Testis (tissue), 3 donors: Measurements from ENCODE around the gene KIF6. TPM values are rescaled to one million over a fixed set of nuclear protein-coding genes. Genes with fewer than 3 reads are reported as not detected.

ENCODE experiments used
- DNase-seq: peaks from one replicate; pipeline ENCODE4 v3.0.0-alpha.2; 2019
- H3K27ac ChIP-seq, 2 donors: fragments of 200-600 bp; sonication (generic); one replicate each; pipeline ENCODE4 v1.5.1; 2019
- H3K27me3 ChIP-seq: fragments of 200-600 bp; sonication (generic); one replicate; pipeline ENCODE4 v1.5.1; 2019
- H3K36me3 ChIP-seq: fragments of 200-600 bp; sonication (generic); one replicate; pipeline ENCODE4 v1.5.1; 2017; ENCODE audit warnings: low read depth; ENCODE audit errors: missing control alignments
- H3K4me1 ChIP-seq: fragments of 200-600 bp; sonication (generic); one replicate; pipeline ENCODE4 v1.5.1; 2019
- H3K4me3 ChIP-seq, 2 donors: fragments of 200-600 bp; sonication (generic); one replicate each; pipeline ENCODE4 v1.5.1; 2017 to 2019
- H3K9me3 ChIP-seq: fragments of 200-600 bp; sonication (generic); one replicate; pipeline ENCODE4 v1.5.1; 2017
- POLR2A ChIP-seq: fragments of 450-650 bp; IDR thresholded peaks from one replicate; pipeline ENCODE4 v1.6.1; 2017; ENCODE audit warnings: antibody characterized with exemption, mild to moderate bottlenecking, moderate library complexity
- WGBS, 2 donors: methylation state at CpG; one replicate each; pipeline ENCODE4 v1.1.5; 2018; 5-methylcytosine and 5-hydroxymethylcytosine counted together
- intact Hi-C: fragments of 100-400 bp; cut with DNase I; formaldehyde crosslinking; loops from one replicate; pipeline ENCODE4 v1.15.1; 2023; ENCODE audit warnings: low total_unique reads
- polyA plus RNA-seq: library from polyadenylated mRNA; stranded (reverse); fragments of 350-450 nt; fragmentation: Illumina TruSeq; extraction: RNeasy Lipid Tissue Mini Kit (QIAGEN cat#74804); gene quantifications from one replicate; pipeline ENCODE4 v1.2.3, GENCODE V29; 2014; ENCODE audit warnings: low read depth, low replicate concordance; ENCODE audit not compliant: insufficient read depth
- total RNA-seq, 2 donors: library from RNA; depleted of rRNA; stranded (reverse); fragments of >200 nt; gene quantifications; one replicate each; pipeline ENCODE4 v1.2.3, GENCODE V29; 2016
- TF ChIP-seq, protein P1 (sequence below), 3 experiments: fragments of 450-650 bp in 2 of 3; fragments of 200-600 bp in 1 of 3; sonication (generic) in 1 of 3; IDR thresholded peaks; one replicate each; pipeline ENCODE4 v1.5.1; 2016 to 2019; ENCODE audit warnings: antibody characterized with exemption in 3 of 3, mild to moderate bottlenecking in 2 of 3, moderate library complexity in 1 of 3

Gene KIF6
- total and polyA plus RNA-seq, 3 donors from 2014 or later: 4.2 to 12.0 (median 6.3) TPM

GRCh38 chr6:39657355-39658135 is 67.7 kb downstream of the KIF6 start:
- Histone ChIP-seq H3K4me1 (no peaks in the 10 kb centered on the region), H3K36me3 (no peaks in the 10 kb centered on the region), H3K27me3 (no peaks in the 10 kb centered on the region), H3K9me3 (no peaks in the 10 kb centered on the region), H3K27ac (no peak overlapping the region), H3K4me3 (no peak overlapping the region)
- WGBS, 2 donors: 88 to 98% methylated on average over 2 of the region's 2 CpGs
- TF ChIP-seq, protein P1, sequence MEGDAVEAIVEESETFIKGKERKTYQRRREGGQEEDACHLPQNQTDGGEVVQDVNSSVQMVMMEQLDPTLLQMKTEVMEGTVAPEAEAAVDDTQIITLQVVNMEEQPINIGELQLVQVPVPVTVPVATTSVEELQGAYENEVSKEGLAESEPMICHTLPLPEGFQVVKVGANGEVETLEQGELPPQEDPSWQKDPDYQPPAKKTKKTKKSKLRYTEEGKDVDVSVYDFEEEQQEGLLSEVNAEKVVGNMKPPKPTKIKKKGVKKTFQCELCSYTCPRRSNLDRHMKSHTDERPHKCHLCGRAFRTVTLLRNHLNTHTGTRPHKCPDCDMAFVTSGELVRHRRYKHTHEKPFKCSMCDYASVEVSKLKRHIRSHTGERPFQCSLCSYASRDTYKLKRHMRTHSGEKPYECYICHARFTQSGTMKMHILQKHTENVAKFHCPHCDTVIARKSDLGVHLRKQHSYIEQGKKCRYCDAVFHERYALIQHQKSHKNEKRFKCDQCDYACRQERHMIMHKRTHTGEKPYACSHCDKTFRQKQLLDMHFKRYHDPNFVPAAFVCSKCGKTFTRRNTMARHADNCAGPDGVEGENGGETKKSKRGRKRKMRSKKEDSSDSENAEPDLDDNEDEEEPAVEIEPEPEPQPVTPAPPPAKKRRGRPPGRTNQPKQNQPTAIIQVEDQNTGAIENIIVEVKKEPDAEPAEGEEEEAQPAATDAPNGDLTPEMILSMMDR (IDR thresholded peaks at IDR 0.05): no peak
- no peak for TF ChIP-seq POLR2A
- intact Hi-C loops: no loop called here
- DNase-seq: no peak

- no peak for TF ChIP-seq POLR2A
- TF ChIP-seq, protein P1 (IDR thresholded peaks at IDR 0.05): no peak
- H3K27ac ChIP-seq: no peak overlapping the region
Measured at GRCh38 chr6:39654121-39654520, 71.1 kb downstream of the KIF6 start.

GRCh38 chr6:39653612-39654011 is 71.6 kb downstream of the KIF6 start:
- no peak for TF ChIP-seq POLR2A
- TF ChIP-seq, protein P1 (IDR thresholded peaks at IDR 0.05): no peak
- no peaks in the 10 kb centered on the region for H3K27me3 ChIP-seq
- no peaks in the 10 kb centered on the region for H3K4me1 ChIP-seq
- no peaks in the 10 kb centered on the region for H3K36me3 ChIP-seq
- no peak overlapping the region for H3K4me3 ChIP-seq
- H3K9me3 ChIP-seq: no peaks in the 10 kb centered on the region
- 59 to 67% methylated on average over 2 of the region's 2 CpGs for WGBS, 2 donors
- intact Hi-C loops: no loop called here
- no peak overlapping the region for H3K27ac ChIP-seq
- no peak for DNase-seq

More at GRCh38 chr6:39654121-39654520, 71.1 kb downstream of the KIF6 start:
- H3K4me1 ChIP-seq: no peaks in the 10 kb centered on the region
- WGBS, 2 donors: 67% methylated on average over 1 of the region's 1 CpG
- H3K36me3 ChIP-seq: no peaks in the 10 kb centered on the region
- H3K27me3 ChIP-seq: no peaks in the 10 kb centered on the region
- H3K4me3 ChIP-seq: no peak overlapping the region
- H3K9me3 ChIP-seq: no peaks in the 10 kb centered on the region
- DNase-seq: no peak
- intact Hi-C loops: no loop called here

GRCh38 chr6:39649996-39650395 is 75.2 kb downstream of the KIF6 start:
- no peak for DNase-seq
- Histone ChIP-seq H3K27me3 (no peaks in the 10 kb centered on the region), H3K27ac (no peak overlapping the region), H3K4me3 (no peak overlapping the region), H3K4me1 (no peaks in the 10 kb centered on the region), H3K9me3 (no peaks in the 10 kb centered on the region), H3K36me3 (no peaks in the 10 kb centered on the region)
- 66 to 74% methylated on average over 2 of the region's 2 CpGs for WGBS, 2 donors
- intact Hi-C loops: no loop called here
- TF ChIP-seq, protein P1 (IDR thresholded peaks at IDR 0.05): no peak
- no peak for TF ChIP-seq POLR2A
